Measurements from ENCODE around the gene TRAF3IP3.

GRCh38 chr1:209717818-209718217 lies 38.0 kb upstream of the TRAF3IP3 start:
- TF ChIP-seq SP1 (IDR thresholded peaks at IDR 0.05) (no peak), HDGF (IDR thresholded peaks at IDR 0.05; ENCODE audit: borderline replicate concordance) (no peak), ZNF384 (IDR thresholded peaks at IDR 0.05) (no peak), SUZ12 (IDR thresholded peaks at IDR 0.05) (no peak), L3MBTL2 (conservative IDR thresholded peaks at IDR 0.05) (no peak), ARNT (IDR thresholded peaks at IDR 0.05) (no peak), TARDBP (IDR thresholded peaks at IDR 0.05) (no peak), BHLHE40 (IDR thresholded peaks at IDR 0.05; ENCODE audit: borderline replicate concordance) (no peak), FOXM1 (IDR thresholded peaks at IDR 0.05; ENCODE audit: borderline replicate concordance) (no peak), FOXK2 (IDR thresholded peaks at IDR 0.05) (no peak), ELF4 (IDR thresholded peaks at IDR 0.05) (no peak)
